GM12864 (cell line): Measurements from ENCODE around the gene UNC13D.

Experiments used
- DNase-seq: peaks from one replicate; pipeline ENCODE4 v3.0.0-alpha.2; 2011; ENCODE audit warnings: low read depth
- H3K4me3 ChIP-seq: 2 replicates; pipeline ENCODE4 v1.5.1; 2011; ENCODE audit warnings: mild to moderate bottlenecking, low read depth, low read length, control low read depth
- CTCF ChIP-seq: IDR thresholded peaks from 2 replicates; pipeline ENCODE4 v1.5.1; 2011; ENCODE audit warnings: low read depth, mild to moderate bottlenecking, moderate library complexity, low read length, control low read depth, inconsistent platforms; ENCODE audit errors: missing control alignments

Gene UNC13D

GRCh38 chr17:75843577-75844529 lies at the start of gene UNC13D:
Gene UNC13D, minus strand, starts transcription at chr17:75844404. Its CDS starts 67 bp downstream, at chr17:75844337.
- peak within 1 kb of the TSS; percentile 72 for H3K4me3 ChIP-seq
- DNase-seq = no peak
- no peak for TF ChIP-seq CTCF

GRCh38 chr17:75893305-75894048 lies 49.3 kb upstream of the UNC13D start:
- no peak for TF ChIP-seq CTCF
- H3K4me3 ChIP-seq = no peak overlapping the region
- no peak for DNase-seq

- TF ChIP-seq CTCF = no peak
- DNase-seq = no peak
- no peak overlapping the region for H3K4me3 ChIP-seq
Measured at GRCh38 chr17:75892556-75893224, 48.5 kb upstream of the UNC13D start.

GRCh38 chr17:75891605-75892555 lies 47.7 kb upstream of the UNC13D start:
- no peak for TF ChIP-seq CTCF
- no peak for DNase-seq
- H3K4me3 ChIP-seq = no peak overlapping the region

- no peak for TF ChIP-seq CTCF
- no peak for DNase-seq
- no peak overlapping the region for H3K4me3 ChIP-seq
Measured at GRCh38 chr17:75891022-75891604, 46.9 kb upstream of the UNC13D start.

GRCh38 chr17:75889454-75889853 lies 45.2 kb upstream of the UNC13D start:
- no peak for TF ChIP-seq CTCF
- no peak for DNase-seq
- H3K4me3 ChIP-seq = no peak overlapping the region
